ENCODE measurements around the gene MAMLD1. TPM values are rescaled to one million over a fixed set of nuclear protein-coding genes. Genes with fewer than 3 reads are reported as not detected.
A peak's percentile ranks its signal among the peaks of the same experiment; 100 is the strongest.

Gene MAMLD1
- polyA plus RNA-seq, 12 donors = 11.3 to 20.9 (median 16.7) TPM; not detected in 1

DNA sequence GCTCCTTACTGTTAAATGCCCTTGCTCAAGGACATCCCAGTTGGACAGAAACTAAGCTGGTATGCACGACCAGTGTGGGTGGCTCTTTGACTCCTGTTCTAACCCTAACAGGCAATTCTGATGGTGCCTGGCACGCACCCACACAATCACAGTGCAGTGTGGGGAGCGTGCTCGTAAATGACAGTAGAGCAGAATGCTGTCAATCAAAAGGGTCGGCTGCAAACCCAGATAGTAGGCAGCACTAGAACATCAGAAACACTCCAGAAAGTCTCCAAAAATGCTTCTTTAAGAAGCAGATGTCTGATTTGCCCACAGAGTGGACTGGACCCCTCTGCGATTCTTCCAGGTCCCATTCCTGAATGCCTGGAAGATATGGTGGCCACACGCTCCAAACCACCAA, 167.7 kb downstream of the MAMLD1 start:
- DNase-seq = no peak

DNA sequence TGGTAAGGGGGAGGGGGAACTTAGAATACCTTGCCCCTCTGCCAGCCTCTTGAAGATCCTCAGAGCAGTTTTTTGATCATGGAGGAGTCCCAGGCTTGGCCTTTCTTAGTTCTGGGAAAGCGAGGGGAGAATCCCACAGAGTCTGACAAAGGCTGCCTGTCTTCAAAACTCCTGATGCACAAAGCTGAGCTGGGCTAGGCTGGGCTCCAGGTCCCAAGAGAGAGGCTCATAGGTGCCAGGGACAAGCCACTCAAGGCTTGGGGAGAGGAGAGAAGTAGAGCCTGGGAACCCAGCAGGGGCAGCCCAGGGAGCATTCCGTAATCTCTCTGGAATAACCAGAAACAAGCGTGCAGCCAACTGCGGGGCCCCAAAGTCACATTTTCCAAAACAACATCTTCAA, 168.3 kb downstream of the MAMLD1 start:
- DNase-seq = no peak

DNA sequence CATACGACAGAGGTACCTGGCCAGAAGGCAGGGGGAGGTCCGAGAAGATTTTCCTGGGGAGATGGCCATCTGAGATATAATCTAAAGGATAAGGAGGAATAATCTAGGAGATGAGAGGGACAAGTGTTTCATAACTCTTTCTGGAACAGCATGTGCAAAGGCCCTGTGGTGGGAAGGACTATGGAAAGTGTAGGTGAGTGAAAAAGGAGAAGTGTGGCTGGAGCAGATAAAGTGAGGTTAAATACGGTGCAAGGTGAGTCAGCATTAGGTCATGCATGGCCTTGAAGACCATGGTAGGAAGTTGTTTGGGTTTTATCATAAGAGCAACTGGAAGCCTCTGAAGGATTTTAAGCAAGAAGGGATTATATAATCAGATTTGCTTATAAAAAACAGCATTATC, 170.7 kb downstream of the MAMLD1 start:
- DNase-seq = no peak

GRCh38 chrX:150536455-150537116, 173.5 kb downstream of the MAMLD1 start:
- no peak for DNase-seq

- no peak for DNase-seq
These were observed 174.7 kb downstream of the MAMLD1 start for GRCh38 chrX:150537851-150538250.

- DNase-seq = no peak
These were observed 177.8 kb downstream of the MAMLD1 start for GRCh38 chrX:150540965-150541364.

DNA sequence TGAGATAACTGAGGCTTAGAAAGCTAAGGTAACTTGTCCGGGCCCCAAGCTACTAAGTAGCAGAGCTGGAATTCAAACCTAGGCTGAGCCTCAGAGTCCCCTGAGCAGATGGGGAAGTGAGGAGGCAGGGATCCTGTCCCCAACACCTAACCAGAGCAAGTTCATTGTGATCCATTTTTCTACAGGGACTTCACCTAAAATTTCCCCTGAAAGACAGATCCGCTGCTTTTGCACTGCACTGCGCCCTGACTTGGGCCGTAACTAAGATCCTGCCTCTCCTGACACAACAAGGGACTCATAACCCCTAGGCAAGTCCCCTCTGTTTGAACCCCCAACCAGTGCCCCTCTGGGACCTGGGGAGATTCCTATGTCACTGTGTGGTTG, 179.7 kb downstream of the MAMLD1 start:
- no peak for DNase-seq

DNA sequence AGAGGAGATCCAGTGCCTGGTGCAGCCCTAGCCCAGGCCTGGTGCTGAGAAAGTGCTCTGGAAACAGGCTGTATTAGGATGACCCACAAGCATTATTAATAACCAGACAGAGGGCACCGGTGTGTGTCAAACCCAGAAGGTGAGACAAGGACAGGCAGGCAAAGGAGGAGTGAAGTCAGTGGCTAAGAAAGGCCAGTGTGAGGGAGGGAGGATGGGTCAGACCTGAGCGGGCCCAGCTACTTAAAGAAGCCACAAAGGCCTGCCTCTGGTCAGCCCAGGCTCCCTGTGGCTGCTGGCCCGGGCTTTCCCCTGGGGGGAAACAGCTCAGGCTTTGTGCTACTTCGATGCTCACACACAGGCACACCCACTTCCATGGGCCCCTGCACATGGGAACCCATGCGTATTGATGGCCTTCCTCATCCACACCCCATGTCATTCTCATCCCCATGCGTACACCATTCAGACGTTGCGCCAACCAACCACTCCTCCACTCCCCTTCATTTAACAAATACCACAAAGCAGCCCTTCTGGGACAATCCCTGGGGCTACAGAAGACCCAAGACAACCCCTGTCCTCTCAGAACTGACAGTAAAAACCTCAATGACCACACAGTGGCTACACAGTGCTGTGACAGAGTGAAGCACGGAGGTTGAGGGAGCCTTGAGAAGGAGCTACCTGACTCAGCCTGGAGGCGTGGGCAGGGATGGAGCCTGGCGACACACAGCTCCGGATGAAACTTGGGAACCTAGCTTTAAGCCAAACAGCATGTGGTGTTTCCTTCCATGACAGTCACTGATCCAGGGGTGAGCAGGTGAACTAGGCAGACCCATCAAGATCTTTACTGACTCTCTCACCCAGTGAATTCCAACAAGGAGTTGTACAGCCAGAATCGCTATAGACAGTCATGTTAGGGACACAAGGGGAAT, 180.4 kb downstream of the MAMLD1 start:
- DNase-seq = no peak

- DNase-seq = no peak
These were observed 181.2 kb downstream of the MAMLD1 start for GRCh38 chrX:150544222-150544787.

DNA sequence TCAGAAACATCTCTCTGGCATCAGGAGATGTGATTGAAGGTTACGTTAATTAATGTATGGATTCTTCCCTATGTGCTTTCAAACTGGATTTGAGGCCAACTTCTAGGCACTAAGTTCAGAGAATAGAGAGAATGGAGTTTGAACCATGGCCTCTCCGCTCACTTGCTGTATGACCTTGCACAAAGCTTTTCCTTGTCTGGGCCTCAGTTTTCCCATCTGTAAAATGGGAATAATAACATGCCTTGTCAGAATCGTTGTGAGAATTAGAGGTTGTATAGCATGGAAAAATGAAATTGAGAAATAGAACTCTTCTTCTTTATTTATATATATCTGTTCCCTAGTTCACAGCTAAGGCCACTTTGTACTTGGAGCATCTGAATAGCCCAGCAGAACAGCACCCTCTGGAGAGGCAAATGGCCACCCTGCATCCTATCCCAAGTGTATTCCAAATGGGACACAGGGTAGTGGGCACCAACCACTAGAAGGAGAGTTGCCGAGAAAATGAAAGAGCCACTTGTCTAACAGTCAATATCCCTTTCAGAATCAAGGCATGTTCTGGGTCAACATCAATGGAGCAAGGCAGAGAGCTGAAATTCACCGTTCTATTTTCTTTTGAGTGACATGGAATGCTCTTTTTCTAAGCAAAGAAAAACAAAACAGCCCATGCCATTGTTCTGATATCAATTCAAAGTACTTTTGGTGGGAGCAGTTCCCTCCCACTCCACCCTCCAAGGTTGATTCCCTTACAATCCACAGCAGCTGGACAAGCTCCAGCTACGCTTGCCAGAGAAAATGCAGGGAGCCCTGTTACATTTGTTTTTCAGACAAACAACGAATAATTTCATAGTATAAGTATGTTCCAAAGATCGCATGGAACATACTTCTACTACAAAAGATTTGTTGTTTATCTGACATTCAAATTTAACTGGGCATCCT, 182.0 kb downstream of the MAMLD1 start:
- no peak for DNase-seq

GRCh38 chrX:150546711-150547153, 183.6 kb downstream of the MAMLD1 start:
- DNase-seq = no peak

- peak; percentile 37 for DNase-seq
These were observed 184.4 kb downstream of the MAMLD1 start for GRCh38 chrX:150547375-150548115.

GRCh38 chrX:150548251-150548650, 185.1 kb downstream of the MAMLD1 start:
- DNase-seq = no peak

DNA sequence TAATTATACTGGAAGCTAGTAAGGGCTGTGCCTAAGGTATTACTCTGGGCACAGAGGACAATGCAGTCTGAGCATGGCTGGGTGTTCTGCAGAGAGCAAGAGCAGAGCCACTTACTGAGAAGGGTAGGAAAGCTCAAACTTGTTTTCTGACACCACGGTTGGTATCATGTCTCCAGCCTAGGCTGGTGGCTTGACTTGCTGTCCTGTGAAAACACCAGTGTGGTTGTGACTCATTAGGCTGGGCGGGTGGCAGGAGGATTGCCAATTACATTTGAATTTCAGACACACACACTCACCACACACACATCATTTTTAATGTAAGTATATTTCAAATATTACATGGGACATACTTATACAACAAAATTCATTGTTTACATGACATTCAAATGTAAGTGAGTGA, 185.6 kb downstream of the MAMLD1 start:
- no peak for DNase-seq

DNA sequence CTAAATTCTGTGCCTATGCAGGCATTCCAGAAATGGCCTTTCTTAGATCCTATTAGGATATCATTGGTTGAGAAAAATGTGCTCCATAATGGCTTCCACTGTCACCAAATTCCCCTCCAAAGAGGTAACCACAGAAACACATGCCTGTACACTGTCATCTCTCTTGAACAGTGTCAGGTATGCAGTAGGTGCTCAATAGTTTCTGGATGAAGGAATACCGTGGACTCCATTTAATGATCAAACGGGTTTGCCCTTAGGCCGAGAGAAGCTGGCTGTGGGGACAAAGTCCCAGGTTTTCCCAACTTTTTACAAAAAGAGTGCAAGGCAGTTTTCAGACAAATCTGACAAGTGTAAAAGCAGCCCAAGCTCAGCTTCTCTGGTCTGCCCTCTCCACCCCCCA, 188.8 kb downstream of the MAMLD1 start:
- DNase-seq = no peak

GRCh38 chrX:150558424-150558823, 195.3 kb downstream of the MAMLD1 start:
- DNase-seq = no peak
